ENCODE results near the gene SNX22.
"Not testable (repeated sequence)": the region's sequence is repeated elsewhere in the genome, so short reads cannot be mapped to it uniquely, and the experiment has no call there.

Gene SNX22

DNA sequence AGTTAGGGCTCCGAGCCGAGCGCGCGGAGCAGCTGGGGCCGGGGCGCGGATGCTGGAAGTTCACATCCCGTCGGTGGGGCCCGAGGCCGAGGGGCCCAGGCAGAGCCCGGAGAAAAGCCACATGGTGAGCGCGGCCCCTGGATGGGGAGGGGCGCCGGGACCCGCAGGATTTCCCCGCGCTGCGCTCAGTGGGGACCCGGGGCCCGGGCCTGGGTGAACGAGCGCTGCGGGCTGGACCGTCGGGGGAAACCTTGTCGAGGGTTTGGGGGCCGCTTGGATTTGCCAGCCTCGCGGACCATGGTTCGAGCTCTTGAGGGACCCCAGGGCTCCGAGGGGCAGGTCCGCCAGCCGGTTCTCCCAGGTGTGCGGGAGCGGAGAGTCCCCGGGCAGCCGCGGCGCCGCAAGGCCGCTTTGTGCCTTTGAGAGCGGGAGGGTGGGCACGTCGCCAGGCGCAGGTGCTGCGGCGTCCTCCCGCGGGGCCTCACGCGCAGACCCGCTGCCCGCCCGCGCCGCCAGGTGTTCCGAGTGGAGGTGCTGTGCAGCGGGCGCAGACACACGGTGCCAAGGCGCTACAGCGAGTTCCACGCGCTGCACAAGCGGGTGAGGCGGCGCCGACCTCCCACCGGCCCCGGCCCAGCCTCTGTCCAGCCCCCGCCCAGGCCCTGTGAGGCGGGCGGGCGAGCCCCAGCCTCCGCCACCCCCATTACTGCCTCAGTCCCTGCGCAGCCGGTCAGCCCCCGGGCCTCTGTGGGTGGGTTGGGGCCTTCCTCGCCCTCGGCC is at the start of gene SNX22:
SNX22 (plus strand) TSS at position 5 of the 780 bp plus-strand sequence; CDS start at position 50, 45 bp downstream.
- DNase-seq, result no peak

- DNase-seq, result no peak
Observed at GRCh38 chr15:64102497-64102896, 49.0 kb upstream of the SNX22 start.

- no peak for DNase-seq
Observed at GRCh38 chr15:64105113-64105704, 46.3 kb upstream of the SNX22 start.

- DNase-seq, result no peak
Observed at GRCh38 chr15:64107337-64107736, 44.2 kb upstream of the SNX22 start.

DNA sequence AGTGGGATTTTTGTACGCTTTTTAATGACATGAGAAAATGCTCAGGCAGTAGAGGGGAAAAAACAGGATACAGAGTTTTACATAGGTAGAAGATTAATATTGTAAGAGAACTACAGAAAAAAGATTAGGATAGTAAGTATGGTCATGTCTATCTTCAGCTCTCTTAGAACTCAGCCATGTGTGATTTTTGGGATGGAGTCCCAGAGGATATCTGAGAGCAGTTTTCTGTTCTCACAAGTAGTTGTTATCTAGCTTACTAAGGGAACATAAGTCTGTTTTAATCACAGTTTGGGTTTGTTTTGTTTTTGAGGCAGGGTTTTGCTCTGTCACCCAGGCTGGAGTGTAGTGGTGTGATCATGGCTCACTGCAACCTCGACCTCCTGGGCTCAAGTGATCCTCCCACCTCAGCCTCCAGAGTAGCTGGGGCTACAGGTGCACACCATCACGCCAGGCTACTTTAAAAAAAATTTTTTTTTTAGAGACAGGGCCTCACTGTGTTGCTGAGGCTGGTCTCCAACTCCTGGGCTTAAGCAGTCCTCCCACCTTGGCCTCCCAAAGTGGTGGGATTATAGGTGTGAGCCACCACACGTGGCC is 41.3 kb upstream of the SNX22 start:
- DNase-seq, result not testable (repeated sequence)

GRCh38 chr15:64110950-64111678 is 40.4 kb upstream of the SNX22 start:
- DNase-seq, result peak; percentile 49

- DNase-seq, result no peak
Observed at GRCh38 chr15:64111679-64112050, 39.9 kb upstream of the SNX22 start.

- no peak for DNase-seq
Observed at GRCh38 chr15:64112073-64112772, 39.3 kb upstream of the SNX22 start.

GRCh38 chr15:64112904-64113303 is 38.6 kb upstream of the SNX22 start:
- peak; percentile 52 for DNase-seq

GRCh38 chr15:64117759-64118487 is 33.6 kb upstream of the SNX22 start:
- DNase-seq, result no peak

DNA sequence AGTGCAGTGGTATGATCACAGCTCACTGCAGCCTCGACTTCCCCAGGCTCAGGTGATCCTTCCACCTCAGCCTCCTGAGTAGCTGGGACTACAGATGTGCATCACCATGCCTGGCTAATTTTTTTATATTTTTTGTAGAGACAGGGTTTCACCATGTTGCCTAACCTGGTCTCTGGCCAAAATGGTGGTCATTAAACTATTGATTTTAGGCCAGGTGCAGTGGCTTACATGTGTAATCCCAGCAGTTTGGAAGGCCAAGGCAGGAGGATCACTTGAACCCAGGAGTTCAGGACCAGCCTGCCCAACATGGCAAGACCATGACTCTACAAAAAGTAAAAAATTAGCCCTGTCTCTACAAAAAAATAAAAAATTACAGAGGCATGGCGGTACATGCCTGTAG is 31.2 kb upstream of the SNX22 start:
- not testable (repeated sequence) for DNase-seq

DNA sequence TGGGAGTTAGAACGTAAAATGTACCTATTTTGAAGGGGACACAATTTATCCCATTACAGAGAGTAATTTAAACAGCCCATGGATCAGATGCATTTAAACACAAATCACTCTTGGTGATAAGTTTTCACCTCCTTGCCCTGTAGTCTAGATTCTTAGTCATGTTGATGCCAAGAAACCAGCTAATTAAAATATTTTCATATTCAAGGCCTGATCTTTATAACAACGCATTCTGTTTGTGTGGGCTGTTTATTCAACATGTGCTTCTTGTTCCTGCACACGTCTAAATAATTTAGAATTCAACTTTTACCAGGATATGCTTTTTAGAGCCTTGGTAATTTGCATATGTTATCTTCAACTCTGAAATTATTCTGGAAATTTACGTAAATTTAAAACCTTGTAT is 29.9 kb upstream of the SNX22 start:
- DNase-seq, result no peak

DNA sequence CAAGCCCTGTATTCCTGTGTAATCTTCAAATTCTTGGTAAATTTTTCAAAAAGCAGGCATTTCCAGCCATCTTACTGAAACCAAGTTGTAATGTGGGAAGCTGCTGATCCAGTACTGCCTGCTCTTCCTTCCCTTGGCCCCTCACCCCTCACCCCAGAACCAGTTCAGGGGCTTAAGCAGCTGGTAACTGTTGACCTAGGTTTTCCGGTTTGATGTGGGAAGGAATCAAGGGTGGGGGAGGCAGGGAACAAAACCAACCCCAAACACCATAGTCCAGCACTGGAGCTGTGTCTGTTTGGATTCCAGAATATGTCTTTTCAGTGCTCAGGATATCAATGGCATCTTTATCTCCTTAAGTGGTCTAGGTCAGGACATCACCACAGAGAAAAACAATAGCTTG is 29.1 kb upstream of the SNX22 start:
- no peak for DNase-seq

DNA sequence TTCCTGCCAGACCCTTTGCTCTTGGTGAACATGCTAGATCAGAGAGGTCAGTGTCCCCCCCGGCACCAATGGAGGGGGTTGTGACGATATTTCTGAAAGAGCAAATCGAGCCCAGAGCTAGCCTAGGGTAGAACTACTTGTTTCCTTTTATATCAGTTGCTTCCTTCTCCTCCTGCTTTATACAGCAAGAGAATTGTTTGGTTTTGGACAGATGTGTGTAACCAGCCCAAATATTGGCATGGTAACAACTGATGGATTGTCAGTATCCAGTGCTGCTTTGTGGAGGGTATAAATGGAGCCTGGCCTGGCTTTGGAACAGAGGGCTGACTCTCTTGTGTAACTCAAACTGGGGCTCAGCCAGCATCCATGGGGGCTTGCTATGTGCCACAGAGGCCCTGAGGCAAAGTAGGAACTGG is 28.6 kb upstream of the SNX22 start:
- DNase-seq, result no peak

GRCh38 chr15:64125978-64126377 is 25.6 kb upstream of the SNX22 start:
- no peak for DNase-seq

- DNase-seq, result no peak
Observed at GRCh38 chr15:64127521-64128270, 23.8 kb upstream of the SNX22 start.

GRCh38 chr15:64130159-64130558 is 21.4 kb upstream of the SNX22 start:
- no peak for DNase-seq

- no peak for DNase-seq
Observed at GRCh38 chr15:64131547-64131946, 20.0 kb upstream of the SNX22 start.

GRCh38 chr15:64132217-64132616 is 19.3 kb upstream of the SNX22 start:
- no peak for DNase-seq

GRCh38 chr15:64133623-64134344 is 17.7 kb upstream of the SNX22 start:
- DNase-seq, result no peak

DNA sequence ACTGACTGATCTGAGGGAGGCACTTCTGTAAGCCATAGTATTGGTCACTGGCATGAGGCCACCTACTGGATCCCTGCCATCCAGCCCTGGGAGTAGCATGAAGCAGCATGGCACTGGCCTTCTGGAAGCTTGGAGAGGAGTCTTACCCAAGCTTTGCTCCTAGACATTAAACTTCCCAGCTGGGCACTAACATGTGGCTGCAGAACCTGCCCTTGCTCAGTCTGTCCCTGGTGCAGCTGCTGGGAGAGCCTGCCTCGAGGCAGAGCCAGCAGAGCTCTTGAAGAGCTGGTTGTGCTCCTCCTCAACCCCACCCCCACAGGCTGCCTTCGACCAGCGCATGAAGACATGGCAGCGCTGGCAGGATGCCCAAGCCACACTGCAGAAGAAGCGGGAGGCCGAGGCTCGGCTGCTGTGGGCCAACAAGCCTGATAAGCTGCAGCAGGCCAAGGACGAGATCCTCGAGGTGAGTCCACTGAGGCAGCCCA is 17.1 kb upstream of the SNX22 start:
- no peak for DNase-seq

Measured in activated CD4-positive, alpha-beta T cell treated with anti-CD3 and anti-CD28 coated beads, Interleukin-2, Interleukin-6, amounts not matched to agents 100 ng/mL and 50 ng/mL, durations not matched to agents 16 hours and 8 hours (primary cell).